GM04503 (cell line): ENCODE data around the gene NELFB.

Experiments
- DNase-seq: peaks from one replicate; pipeline ENCODE4 v3.0.0-alpha.2; 2012; ENCODE audit warnings: low read depth

Gene NELFB

DNA sequence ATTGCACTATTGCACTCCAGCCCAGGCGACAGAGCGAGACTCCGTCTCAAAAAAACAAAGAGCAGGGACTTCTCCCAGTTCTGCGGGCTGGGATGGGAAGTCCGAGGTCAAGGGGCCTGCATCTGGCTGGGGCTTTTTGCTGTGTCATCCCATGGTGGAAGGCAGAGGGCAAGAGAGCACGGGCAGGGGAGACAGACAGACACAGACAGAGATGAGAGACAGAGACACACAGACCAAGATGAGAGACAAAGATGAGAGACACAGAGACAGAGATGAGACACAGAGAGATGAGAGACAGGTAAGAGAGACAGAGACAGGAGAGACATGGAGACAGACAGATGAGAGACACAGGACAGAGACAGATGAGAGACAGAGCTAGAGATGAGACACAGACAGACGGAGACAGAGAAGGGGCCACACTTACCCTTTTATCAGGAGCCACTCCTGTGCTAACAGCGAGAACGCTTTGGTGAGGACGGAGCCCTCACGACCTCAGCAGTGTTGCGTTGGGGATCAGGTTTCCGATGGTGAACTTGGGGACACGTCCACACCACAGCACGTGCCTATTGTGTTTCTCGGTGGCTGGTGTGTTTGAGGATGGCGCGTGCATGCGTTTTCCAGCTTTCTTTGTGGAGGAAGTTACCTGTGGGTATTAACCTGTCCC, 13.5 kb downstream of the NELFB start:
- no peak for DNase-seq

DNA sequence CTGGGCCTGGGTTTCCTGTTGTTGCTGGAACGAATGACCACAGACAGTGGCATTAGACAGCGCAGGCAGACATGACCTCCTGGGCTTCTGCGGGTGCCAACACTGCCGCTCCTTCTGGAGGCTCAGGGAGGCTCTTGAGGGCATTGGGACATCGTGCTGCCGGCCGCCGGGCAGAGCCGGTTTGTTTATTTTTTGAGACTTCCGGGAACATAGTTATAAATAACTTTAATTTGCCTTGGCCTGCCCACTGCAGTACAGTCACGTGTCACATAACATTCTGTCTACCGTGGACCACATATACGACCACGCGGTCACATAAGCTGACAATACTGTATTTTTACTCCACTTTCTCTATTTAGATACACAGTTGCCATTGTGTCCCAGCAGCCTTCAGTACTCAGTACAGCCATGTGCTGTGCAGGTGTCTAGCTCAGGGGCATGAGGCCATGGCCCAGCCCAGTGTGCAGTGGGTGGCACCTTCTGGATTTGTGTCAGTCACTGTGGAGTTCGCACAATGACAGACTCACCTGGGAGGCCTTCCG, 14.2 kb downstream of the NELFB start:
- no peak for DNase-seq

DNA sequence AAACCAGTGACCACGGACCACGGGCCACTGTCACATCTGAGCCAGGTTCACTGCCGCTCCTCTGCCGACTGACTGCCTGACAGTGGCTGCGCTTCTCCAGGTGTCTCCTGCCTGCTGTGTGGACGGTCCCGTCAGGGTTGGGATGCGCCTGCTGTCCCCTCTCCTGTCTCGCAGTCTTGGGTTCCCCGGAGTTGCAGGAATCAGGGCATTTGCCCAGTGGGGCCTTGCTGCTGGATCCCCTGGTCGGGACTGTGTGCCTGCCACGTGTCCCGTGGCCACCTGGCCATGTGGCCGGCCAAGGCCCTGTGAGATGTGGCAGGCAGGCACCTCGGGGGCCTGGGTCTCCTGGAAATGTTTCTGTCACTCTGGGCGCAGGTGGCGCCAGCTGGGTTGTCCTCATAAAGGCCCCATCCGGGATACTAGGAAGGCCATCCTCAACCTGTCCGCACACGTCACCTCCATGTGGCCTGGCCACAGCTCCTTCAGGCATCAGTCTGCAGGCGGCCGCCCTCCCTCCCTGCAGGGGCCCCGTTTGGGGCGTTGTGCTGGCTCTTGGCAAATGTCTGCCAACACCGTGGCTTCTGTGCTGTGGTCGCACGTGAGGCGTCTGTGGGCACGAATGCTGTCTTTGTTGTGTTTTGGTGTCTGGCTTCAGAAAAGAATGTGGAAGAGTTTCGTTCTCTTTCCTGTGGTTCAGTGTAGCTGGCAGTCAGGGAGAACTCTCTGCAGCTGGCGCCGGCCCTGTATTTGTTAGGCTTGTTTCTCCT, 16.0 kb downstream of the NELFB start:
- no peak for DNase-seq

- no peak for DNase-seq
Observed at GRCh38 chr9:137271696-137272076, 16.6 kb downstream of the NELFB start.

- no peak for DNase-seq
Observed at GRCh38 chr9:137272241-137273094, 17.3 kb downstream of the NELFB start.

- DNase-seq = no peak
Observed at GRCh38 chr9:137273095-137273490, 18.0 kb downstream of the NELFB start.

DNA sequence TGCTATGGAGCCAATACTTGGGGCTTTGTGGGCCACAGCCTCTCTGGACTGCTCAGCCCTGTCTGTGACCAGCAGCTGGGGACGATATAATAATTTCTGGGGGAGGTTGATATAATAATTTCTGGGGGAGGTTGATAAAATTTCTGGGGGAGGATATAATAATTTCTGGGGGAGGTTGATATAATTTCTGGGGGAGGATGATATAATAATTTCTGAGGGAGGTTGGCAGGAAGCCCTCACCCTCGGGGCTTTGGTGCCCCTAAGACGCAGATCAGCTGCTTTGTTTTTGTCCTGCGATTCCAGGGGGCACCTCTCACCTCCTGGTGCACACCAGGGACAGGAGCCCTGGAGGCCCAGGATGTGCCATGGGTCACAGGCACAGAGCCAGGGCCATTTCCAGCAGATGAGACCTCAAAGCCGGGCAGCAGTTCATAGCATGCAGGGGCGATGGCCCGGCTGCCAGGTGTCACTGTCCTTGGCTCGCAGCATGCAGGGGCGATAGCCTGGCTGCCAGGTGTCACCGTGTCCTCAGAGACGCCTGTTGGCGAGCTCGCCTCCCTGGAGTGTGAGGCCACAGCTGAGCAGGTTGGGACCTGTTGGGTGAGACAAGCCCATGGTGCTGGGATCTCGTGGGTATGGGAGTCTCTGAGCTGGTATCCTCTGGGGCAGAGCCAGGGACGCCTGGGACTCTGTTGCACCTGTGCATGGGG, 18.6 kb downstream of the NELFB start:
- no peak for DNase-seq

- DNase-seq = no peak
Observed at GRCh38 chr9:137275203-137275587, 20.1 kb downstream of the NELFB start.

DNA sequence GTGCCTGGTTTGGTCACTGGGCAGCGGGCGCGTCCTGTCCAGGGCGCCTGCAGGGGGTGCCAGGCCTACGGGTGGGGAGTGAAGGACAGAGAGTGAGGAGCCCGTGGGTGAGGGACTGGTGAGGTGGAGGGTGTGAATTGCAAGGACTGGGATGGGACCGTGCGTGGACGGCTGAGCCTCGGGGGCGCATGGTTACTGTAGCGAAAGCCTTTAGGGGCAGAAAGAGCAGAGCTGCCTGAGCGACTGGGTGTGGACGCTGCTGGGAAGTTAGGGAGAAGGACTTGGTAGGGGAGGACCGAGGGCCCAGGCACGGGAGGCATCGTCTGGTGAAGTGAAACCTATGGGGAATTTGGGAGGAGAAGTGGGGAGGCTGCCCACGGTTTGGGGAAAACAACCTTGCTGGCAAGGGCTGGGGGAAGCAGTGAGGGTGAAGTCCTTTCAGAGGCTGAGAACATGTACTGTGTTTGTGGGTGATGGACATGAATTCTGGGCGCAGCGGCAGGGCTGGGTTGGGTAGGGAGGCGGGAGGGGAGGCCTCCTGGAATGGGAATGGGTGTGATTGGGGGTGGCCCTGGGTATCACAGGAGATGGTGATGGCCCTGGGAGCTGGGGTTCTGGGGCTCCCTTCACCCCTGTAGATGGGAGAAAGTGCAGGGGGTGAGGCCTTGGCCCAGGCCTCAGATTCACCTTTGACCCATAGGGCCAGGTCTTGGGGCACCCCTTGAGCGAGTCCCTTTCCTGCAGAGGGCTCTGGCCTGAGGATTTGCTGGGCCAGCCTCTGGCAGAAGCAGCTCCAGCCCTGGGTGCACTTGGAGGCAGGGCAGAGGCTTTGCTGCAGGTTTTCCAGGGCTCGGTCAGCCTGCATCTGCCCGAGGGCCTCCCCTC, 20.7 kb downstream of the NELFB start:
- DNase-seq = no peak

- no peak for DNase-seq
Observed at GRCh38 chr9:137276473-137277328, 21.6 kb downstream of the NELFB start.

DNA sequence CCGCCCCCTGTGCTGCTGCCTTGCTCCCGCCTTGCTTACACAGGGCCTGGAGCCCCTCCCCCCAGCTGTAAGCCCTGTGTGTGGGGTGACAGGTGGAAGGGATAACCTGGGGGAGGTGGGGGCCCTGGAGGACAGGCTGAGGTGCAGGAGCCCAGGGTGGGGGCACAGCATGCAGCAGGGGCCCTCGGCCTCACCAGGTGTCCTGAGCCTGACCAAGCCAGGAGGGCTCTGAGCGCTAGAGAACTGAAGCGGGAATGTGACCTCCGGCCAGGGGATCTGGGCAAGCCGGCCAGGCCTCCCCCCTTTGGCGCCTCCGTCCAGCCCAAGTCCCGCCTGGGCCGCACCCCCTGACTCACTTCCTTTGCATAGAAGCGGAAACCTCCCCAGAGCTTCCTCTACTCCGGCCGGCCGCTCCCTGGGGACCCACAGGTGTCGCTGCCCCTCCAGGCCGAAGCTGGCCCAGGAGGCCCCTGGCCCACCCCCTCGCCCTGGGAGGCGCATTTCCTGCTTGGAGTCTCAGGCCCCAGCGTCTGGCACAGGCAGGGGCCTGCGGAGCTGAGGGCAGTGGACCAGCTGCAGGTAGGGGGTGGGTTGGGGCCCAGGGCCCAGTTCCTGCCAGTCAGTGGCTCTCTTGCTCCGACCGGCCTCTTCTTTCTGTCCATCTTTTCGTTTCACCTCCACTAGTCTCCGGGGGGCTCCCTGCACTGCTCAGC, 22.4 kb downstream of the NELFB start, which contains the start of gene TOR4A:
TOR4A (plus strand) TSS at position 398 of the 713 bp plus-strand sequence. CDS start 964 bp downstream, outside the sequence.
- DNase-seq = no peak

GRCh38 chr9:137278061-137278701, 23.1 kb downstream of the NELFB start:
- no peak for DNase-seq

GRCh38 chr9:137278721-137279711, 23.9 kb downstream of the NELFB start:
- DNase-seq = no peak

DNA sequence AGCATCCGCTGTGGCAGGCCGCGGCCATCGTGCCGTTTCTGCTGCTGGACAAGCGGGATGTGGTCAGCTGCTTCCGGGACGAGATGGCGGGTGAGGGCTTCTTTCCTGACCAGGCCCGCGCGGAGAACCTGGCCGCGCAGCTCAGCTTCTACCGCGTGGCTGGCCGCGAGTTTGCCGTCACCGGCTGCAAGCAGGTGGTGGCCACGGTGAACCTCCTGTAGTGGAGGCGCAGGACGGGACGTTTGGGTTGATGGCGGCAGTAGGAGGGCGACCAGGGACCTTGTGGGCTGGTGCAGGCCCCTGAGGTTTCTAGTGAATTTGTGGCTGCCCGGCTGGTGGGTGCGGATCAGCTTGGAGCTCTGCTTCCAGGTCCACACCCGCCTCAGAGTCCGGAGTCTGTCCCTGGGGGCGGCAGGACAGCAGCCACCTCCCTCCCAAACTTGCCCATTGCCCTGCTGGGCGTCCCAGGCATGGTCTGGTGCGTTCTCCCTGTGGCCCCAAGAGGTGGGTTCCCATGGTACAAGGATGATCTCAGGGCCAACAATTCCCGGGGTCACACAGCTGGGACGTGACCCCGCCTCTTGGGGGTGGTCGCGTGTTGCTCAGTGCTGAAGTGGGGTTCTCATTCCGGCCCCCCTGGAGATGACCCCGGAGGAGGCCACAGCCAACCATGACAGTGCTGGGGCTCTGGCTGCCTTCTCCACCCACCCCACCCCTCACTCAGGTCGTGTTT, 24.8 kb downstream of the NELFB start:
- DNase-seq = no peak

GRCh38 chr9:137280474-137281344, 25.6 kb downstream of the NELFB start:
- DNase-seq = no peak
